Astrocyte (in vitro differentiated cells and primary cell): ENCODE data around the gene CADPS. TPM values are rescaled to one million over a fixed set of nuclear protein-coding genes. Genes with fewer than 3 reads are reported as not detected.

Experiments
- DNase-seq: peaks from one replicate; pipeline ENCODE4 v3.0.0-alpha.2; 2010; ENCODE audit warnings: low read depth
- FAIRE-seq: peaks from 2 replicates; lab custom pipeline; 2011; peaks lifted over from hg19 to GRCh38; lab: Jason Lieb, UNC
- H2AFZ ChIP-seq: 2 replicates; pipeline ENCODE4 v1.6.0; 2012; ENCODE audit warnings: low read depth, low read length, inconsistent platforms
- H3K27ac ChIP-seq: 2 replicates; pipeline ENCODE4 v1.5.1; 2011; ENCODE audit warnings: low read depth, low read length, inconsistent platforms
- H3K27me3 ChIP-seq: 2 replicates; pipeline ENCODE4 v1.6.0; 2011; ENCODE audit warnings: low read length, inconsistent platforms; ENCODE audit not compliant: insufficient read depth
- H3K36me3 ChIP-seq: 2 replicates; pipeline ENCODE4 v1.5.1; 2011; ENCODE audit warnings: low read length, inconsistent platforms; ENCODE audit not compliant: insufficient read depth
- H3K4me1 ChIP-seq: 2 replicates; pipeline ENCODE4 v1.5.1; 2011; ENCODE audit warnings: low read length, inconsistent platforms; ENCODE audit not compliant: insufficient read depth
- H3K4me2 ChIP-seq: 2 replicates; pipeline ENCODE4 v1.6.0; 2012; ENCODE audit warnings: low read length, inconsistent platforms
- H3K4me3 ChIP-seq: 2 replicates; pipeline ENCODE4 v1.5.1; 2011; ENCODE audit warnings: low read depth, mild to moderate bottlenecking, low read length, inconsistent platforms; ENCODE audit not compliant: insufficient read depth
- H3K79me2 ChIP-seq: 2 replicates; pipeline ENCODE4 v1.6.0; 2012; ENCODE audit warnings: mild to moderate bottlenecking, low read length, inconsistent platforms; ENCODE audit not compliant: insufficient read depth
- H3K9ac ChIP-seq: 2 replicates; pipeline ENCODE4 v1.6.0; 2012; ENCODE audit warnings: mild to moderate bottlenecking, low read length, inconsistent platforms
- H3K9me3 ChIP-seq: 2 replicates; pipeline ENCODE4 v1.5.1; 2012; ENCODE audit warnings: low read depth, mild to moderate bottlenecking, low read length, inconsistent platforms; ENCODE audit not compliant: insufficient read depth
- H4K20me1 ChIP-seq: 2 replicates; pipeline ENCODE4 v1.6.0; 2012; ENCODE audit warnings: low read length, inconsistent platforms; ENCODE audit not compliant: insufficient read depth
- H3K27ac Mint-ChIP-seq: one replicate; pipeline ENCODE4 v1.8.0; 2021; ENCODE audit warnings: mild to moderate bottlenecking, mixed read lengths; ENCODE audit not compliant: unreplicated experiment
- H3K27me3 Mint-ChIP-seq: one replicate; pipeline ENCODE4 v1.8.0; 2021; ENCODE audit warnings: low read depth, mixed read lengths; ENCODE audit not compliant: unreplicated experiment
- H3K36me3 Mint-ChIP-seq: one replicate; pipeline ENCODE4 v1.8.0; 2021; ENCODE audit warnings: low read depth, mixed read lengths; ENCODE audit not compliant: unreplicated experiment
- H3K4me1 Mint-ChIP-seq: one replicate; pipeline ENCODE4 v1.8.0; 2021; ENCODE audit warnings: low read depth, mixed read lengths; ENCODE audit not compliant: unreplicated experiment
- H3K4me3 Mint-ChIP-seq: one replicate; pipeline ENCODE4 v1.8.0; 2021; ENCODE audit warnings: mild to moderate bottlenecking, moderate library complexity, mixed read lengths; ENCODE audit not compliant: unreplicated experiment
- H3K9me3 Mint-ChIP-seq: one replicate; pipeline ENCODE4 v1.8.0; 2021; ENCODE audit warnings: mild to moderate bottlenecking, mixed read lengths; ENCODE audit not compliant: unreplicated experiment
- EZH2 ChIP-seq: IDR thresholded peaks from 2 replicates; pipeline ENCODE4 v1.6.1; 2012; ENCODE audit warnings: mild to moderate bottlenecking, low read length, inconsistent platforms; ENCODE audit not compliant: insufficient read depth
- total RNA-seq: library from RNA; stranded (reverse); gene quantifications from 2 replicates; pipeline ENCODE4 v1.2.1, GENCODE V29; 2021
- TF ChIP-seq, protein P1 (sequence below): IDR thresholded peaks from 2 replicates; pipeline ENCODE4 v1.5.1; 2011; ENCODE audit warnings: low read depth, mild to moderate bottlenecking, inconsistent platforms, low read length, moderate library complexity; ENCODE audit not compliant: insufficient read depth

Gene CADPS
- total RNA-seq, 1 donor from 2014 or later: 5.4 TPM

DNA sequence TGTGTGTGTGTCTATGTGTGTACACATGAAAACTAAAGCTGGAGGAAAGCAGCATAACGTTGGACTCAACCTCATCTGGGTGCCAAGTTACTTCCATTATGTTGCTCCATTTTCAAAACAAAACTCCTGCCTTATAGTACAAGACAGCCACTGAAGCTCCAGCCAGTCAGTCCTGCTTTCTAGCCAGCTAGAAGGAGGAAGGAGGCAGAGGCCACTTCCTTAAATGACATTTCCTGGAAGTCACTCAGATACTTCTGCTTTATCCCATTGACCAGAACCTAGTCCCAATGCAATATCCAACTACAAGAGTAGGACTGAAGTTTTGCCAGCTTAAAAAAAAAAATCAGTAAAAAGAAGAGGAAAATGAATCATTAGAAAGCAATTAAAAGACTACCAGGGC lies 31.7 kb downstream of the CADPS start:
- Histone ChIP-seq H3K4me1 (no peaks in the 10 kb centered on the region), H3K79me2 (no peaks in the 10 kb centered on the region), H3K4me2 (no peak overlapping the region), H3K27ac (no peak overlapping the region), H4K20me1 (no peaks in the 10 kb centered on the region), H3K4me3 (no peak overlapping the region), H3K27me3 (no peaks in the 10 kb centered on the region), H3K9ac (no peak overlapping the region), H3K9me3 (no peaks in the 10 kb centered on the region), H3K36me3 (no peaks in the 10 kb centered on the region), H2AFZ (no peak overlapping the region)
- DNase-seq (no peak), FAIRE-seq (no peak)
- peaks cover 5% of the 10 kb centered on the region for H3K4me1 Mint-ChIP-seq
- TF ChIP-seq, protein P1, sequence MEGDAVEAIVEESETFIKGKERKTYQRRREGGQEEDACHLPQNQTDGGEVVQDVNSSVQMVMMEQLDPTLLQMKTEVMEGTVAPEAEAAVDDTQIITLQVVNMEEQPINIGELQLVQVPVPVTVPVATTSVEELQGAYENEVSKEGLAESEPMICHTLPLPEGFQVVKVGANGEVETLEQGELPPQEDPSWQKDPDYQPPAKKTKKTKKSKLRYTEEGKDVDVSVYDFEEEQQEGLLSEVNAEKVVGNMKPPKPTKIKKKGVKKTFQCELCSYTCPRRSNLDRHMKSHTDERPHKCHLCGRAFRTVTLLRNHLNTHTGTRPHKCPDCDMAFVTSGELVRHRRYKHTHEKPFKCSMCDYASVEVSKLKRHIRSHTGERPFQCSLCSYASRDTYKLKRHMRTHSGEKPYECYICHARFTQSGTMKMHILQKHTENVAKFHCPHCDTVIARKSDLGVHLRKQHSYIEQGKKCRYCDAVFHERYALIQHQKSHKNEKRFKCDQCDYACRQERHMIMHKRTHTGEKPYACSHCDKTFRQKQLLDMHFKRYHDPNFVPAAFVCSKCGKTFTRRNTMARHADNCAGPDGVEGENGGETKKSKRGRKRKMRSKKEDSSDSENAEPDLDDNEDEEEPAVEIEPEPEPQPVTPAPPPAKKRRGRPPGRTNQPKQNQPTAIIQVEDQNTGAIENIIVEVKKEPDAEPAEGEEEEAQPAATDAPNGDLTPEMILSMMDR: no peak
- TF ChIP-seq EZH2: no peak
- no peaks in the 10 kb centered on the region for H3K36me3 Mint-ChIP-seq
- H3K9me3 Mint-ChIP-seq: no peaks in the 10 kb centered on the region
- H3K4me3 Mint-ChIP-seq: no peak overlapping the region
- H3K27me3 Mint-ChIP-seq: no peaks in the 10 kb centered on the region
- no peak overlapping the region for H3K27ac Mint-ChIP-seq

DNA sequence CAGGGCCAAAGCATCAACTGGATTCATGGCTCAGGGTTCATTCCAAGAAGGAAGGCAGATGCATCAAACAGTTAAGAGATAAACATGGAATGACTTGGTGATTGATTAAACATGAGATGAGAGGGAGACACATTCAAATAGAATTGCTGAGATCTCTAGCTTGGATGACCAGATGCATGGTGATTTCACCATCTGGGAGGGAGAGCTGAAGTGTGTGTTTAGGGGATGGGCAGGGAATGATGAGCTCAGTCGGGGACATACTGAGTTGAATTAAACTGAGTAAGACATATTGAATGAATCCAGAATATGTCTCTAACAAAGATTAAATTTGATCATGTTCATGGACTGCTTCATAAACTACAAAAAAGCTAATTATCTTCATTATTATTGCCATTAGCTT lies 35.5 kb downstream of the CADPS start:
- no peak overlapping the region for H3K4me3 Mint-ChIP-seq
- no peaks in the 10 kb centered on the region for H4K20me1 ChIP-seq
- DNase-seq (no peak), FAIRE-seq (no peak)
- H3K9me3 ChIP-seq: no peaks in the 10 kb centered on the region
- peaks cover 8% of the 10 kb centered on the region for H3K4me1 Mint-ChIP-seq
- no peak overlapping the region for H2AFZ ChIP-seq
- H3K27me3 Mint-ChIP-seq: no peaks in the 10 kb centered on the region
- H3K27me3 ChIP-seq: no peaks in the 10 kb centered on the region
- H3K4me3 ChIP-seq: no peak overlapping the region
- no peak overlapping the region for H3K4me2 ChIP-seq
- H3K4me1 ChIP-seq: no peaks in the 10 kb centered on the region
- TF ChIP-seq, protein P1: no peak
- TF ChIP-seq EZH2: no peak
- no peaks in the 10 kb centered on the region for H3K9me3 Mint-ChIP-seq
- no peaks in the 10 kb centered on the region for H3K36me3 ChIP-seq
- no peaks in the 10 kb centered on the region for H3K79me2 ChIP-seq
- H3K36me3 Mint-ChIP-seq: no peaks in the 10 kb centered on the region
- no peak overlapping the region for H3K27ac Mint-ChIP-seq
- H3K9ac ChIP-seq: no peak overlapping the region
- H3K27ac ChIP-seq: no peak overlapping the region

DNA sequence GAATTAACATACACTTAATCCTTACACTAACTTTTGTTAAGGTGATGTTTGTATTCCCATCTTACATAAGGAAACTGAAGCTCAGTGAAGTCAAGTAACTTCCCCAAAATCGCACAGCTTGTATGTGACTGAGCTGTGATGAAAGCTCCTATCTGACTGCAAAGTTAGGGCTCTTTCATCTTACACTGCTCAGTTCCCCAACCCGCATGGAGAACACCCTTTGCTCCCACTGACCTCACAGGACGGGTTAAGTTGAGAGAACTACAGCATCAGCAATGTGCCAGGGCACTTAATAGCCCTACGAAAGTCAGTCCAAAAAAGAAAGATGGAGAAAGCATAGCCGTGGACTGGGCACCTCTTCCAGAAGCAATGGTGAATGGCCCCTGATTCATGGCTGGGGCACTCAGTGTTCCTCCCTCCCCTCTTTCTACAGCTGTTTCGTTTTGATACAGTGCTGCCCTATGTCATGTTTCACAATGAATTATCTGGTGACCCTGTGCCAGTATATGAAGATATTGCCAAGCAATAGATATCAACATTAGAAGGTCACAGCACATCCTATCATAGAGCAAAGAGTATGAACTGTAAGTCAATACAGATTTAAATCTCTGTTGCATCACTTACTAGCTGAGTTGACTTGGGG lies 38.0 kb downstream of the CADPS start:
- H3K27ac Mint-ChIP-seq: no peak overlapping the region
- H3K36me3 Mint-ChIP-seq: no peaks in the 10 kb centered on the region
- Histone ChIP-seq H3K9ac (no peak overlapping the region), H2AFZ (no peak overlapping the region), H3K27me3 (no peaks in the 10 kb centered on the region), H3K4me1 (no peaks in the 10 kb centered on the region), H3K27ac (no peak overlapping the region), H3K9me3 (no peaks in the 10 kb centered on the region), H4K20me1 (no peaks in the 10 kb centered on the region), H3K79me2 (no peaks in the 10 kb centered on the region), H3K36me3 (no peaks in the 10 kb centered on the region), H3K4me3 (no peak overlapping the region), H3K4me2 (no peak overlapping the region)
- peaks cover 3% of the 10 kb centered on the region for H3K27me3 Mint-ChIP-seq
- H3K4me3 Mint-ChIP-seq: no peak overlapping the region
- H3K4me1 Mint-ChIP-seq: peaks cover 3% of the 10 kb centered on the region
- DNase-seq: no peak
- no peaks in the 10 kb centered on the region for H3K9me3 Mint-ChIP-seq
- no peak for FAIRE-seq
- TF ChIP-seq, protein P1: no peak
- no peak for TF ChIP-seq EZH2
